ENCODE data around the gene OR7D2.

OR7D2 gene

GRCh38 chr19:9205501-9206113 lies 26.8 kb downstream of the OR7D2 start:
- DNase-seq (ENCODE audit: low read depth in 2 of 2): peak; percentile 16 to 41

- DNase-seq (ENCODE audit: low read depth in 2 of 2): no peak
These were observed 40.7 kb downstream of the OR7D2 start, which contains the start of gene OR7D4 for GRCh38 chr19:9219489-9219888. Gene OR7D4, minus strand, starts transcription at chr19:9219589. Its CDS starts 4,752 bp downstream, at chr19:9214837.

Data from stimulated activated CD4-positive, alpha-beta T cell treated with anti-CD3 and anti-CD28 coated beads, Interleukin-15, amount 100 ng/mL, for 48 hours (primary cell).